GM12892 (cell line): ENCODE measurements around the gene PDE7B.

Experiments
- DNase-seq: peaks from one replicate; pipeline ENCODE4 v3.0.0; 2011; ENCODE audit not compliant: insufficient read length
- FAIRE-seq: peaks from 2 replicates; lab custom pipeline; 2011; peaks lifted over from hg19 to GRCh38; lab: Jason Lieb, UNC
- POLR2A ChIP-seq: IDR thresholded peaks from 2 replicates; pipeline ENCODE4 v1.6.1; 2011; ENCODE audit warnings: low read depth, low read length, control low read depth
- POLR2AphosphoS5 ChIP-seq: IDR thresholded peaks from 2 replicates; pipeline ENCODE4 v1.6.1; 2011; ENCODE audit warnings: low read depth, low read length, control low read depth
- TAF1 ChIP-seq: IDR thresholded peaks from 2 replicates; pipeline ENCODE4 v1.6.1; 2011; ENCODE audit warnings: low read depth, mild to moderate bottlenecking, control low read depth, low read length, borderline replicate concordance

The PDE7B gene

GRCh38 chr6:135897087-135897486 is 45.6 kb downstream of the PDE7B start:
- FAIRE-seq: no peak

GRCh38 chr6:135901774-135902524 is 50.4 kb downstream of the PDE7B start:
- no peak for DNase-seq

More at GRCh38 chr6:135897087-135897486, 45.6 kb downstream of the PDE7B start:
- DNase-seq: no peak
- no peak for TF ChIP-seq TAF1
- TF ChIP-seq POLR2AphosphoS5: no peak
- TF ChIP-seq POLR2A: no peak

DNA sequence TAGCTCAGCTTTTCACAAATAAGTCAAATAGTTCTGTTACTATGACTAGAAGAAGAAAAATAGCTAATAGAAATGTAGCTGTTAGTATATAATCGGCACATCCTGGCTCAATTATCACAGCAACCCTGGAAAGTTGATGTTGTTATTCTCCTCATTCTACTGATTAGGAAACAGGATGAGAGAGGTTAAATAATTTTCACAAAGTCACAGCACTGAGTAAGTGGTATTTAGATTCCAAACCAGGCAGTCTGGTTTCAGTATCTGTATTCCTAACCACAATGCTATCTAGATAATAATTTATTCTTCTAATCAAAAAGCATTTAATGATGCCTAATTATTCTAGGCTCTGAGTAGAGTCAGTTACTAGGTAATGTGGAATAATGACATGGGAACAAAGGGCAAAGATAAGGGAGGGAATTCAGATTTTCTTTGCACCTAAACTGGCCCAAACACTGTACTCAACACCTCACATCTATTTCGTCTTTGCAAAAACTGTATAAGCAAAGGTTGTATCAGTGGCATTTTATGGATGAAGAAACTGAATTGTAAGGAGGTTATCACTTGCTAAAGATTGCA is 51.3 kb downstream of the PDE7B start:
- no peak for DNase-seq
- TF ChIP-seq POLR2AphosphoS5 (no peak), POLR2A (no peak), TAF1 (no peak)
- no peak for FAIRE-seq

More at GRCh38 chr6:135901774-135902524, 50.4 kb downstream of the PDE7B start:
- FAIRE-seq: no peak
- TF ChIP-seq POLR2AphosphoS5 (no peak), TAF1 (no peak), POLR2A (no peak)

DNA sequence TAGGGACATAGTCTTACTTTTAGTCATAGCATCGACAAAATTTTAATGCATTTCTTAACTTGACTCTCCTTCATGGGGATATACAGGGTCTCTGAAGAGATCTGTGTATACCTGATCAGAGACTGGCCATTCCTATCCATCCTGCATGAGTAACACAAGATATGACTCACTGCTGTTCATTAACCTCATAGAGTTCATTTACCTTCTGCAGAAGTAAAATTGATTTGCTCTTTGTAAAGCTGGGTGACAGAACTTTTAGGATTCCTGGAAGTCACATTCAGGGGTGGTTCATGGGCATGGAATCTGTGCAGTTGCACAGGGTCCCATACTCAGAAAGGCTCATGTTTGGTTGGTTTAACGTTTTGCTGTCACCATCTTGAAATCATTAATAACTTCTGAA is 53.2 kb downstream of the PDE7B start:
- TF ChIP-seq POLR2AphosphoS5: no peak
- no peak for TF ChIP-seq POLR2A
- no peak for TF ChIP-seq TAF1
- no peak for DNase-seq
- no peak for FAIRE-seq

GRCh38 chr6:135905604-135906300 is 54.3 kb downstream of the PDE7B start:
- DNase-seq: no peak
- no peak for FAIRE-seq
- TF ChIP-seq TAF1 (no peak), POLR2AphosphoS5 (no peak), POLR2A (no peak)

- FAIRE-seq (no peak), DNase-seq (no peak)
- TF ChIP-seq POLR2AphosphoS5 (no peak), TAF1 (no peak)
Measured at GRCh38 chr6:135906542-135906941, 55.0 kb downstream of the PDE7B start.

DNA sequence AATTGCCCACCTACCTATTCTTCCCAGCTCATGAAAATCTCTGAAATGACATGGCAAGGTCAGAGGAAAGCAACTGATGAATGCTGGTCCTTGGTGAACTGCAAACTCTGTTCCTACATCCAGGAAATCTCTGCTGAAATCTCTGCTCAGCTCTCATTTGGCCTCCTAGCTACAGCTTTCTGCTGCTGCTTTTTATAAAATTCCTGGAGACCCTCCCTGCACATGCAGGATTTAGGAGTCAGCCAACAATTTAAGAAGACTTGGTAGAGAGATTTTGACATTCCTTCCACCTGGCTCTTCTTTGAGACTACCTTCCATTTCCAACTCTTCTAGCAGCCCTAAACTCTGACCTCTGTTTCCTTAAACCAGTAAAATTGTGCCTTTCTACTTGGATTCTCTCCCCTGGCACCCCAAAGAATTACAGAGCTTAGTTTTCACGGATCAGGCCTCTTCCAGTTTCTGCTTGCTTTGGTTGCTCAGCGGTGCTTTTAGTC is 55.5 kb downstream of the PDE7B start:
- FAIRE-seq (no peak), DNase-seq (no peak)
- TF ChIP-seq POLR2AphosphoS5: no peak
- no peak for TF ChIP-seq POLR2A
- TF ChIP-seq TAF1: no peak

DNA sequence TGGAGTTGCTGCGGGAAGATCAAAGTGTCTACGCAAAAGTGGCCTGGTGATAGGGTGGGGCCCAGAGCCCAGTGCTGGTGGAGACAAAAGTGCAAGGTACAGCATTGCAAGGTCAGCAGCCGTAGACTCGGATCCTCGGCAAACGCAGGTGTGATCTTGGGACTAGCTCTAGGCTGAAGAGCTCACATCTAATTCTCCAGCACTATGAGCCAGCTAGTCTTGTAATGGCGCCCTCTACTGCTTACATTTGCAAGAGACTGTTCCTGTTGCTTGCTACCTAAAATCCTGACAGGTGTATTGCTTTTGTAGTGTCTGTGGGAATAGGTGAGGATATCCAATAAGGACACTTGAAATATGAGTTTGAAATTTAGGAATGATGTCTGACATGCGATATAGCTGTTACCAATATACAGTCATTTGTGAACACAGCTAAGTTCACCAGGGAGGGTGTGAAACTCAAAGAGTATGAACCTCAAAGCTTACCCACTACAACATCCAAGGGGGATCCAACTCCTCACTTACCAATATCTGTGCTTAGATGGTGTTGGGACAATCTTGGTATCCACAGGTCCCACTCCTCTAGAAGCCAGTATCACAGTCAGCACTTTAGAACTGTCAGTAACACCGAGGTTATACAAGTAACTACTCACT is 58.4 kb downstream of the PDE7B start:
- peak; percentile 6 for DNase-seq
- FAIRE-seq: peak; percentile 99
- TF ChIP-seq TAF1 (no peak), POLR2A (no peak), POLR2AphosphoS5 (no peak)

DNA sequence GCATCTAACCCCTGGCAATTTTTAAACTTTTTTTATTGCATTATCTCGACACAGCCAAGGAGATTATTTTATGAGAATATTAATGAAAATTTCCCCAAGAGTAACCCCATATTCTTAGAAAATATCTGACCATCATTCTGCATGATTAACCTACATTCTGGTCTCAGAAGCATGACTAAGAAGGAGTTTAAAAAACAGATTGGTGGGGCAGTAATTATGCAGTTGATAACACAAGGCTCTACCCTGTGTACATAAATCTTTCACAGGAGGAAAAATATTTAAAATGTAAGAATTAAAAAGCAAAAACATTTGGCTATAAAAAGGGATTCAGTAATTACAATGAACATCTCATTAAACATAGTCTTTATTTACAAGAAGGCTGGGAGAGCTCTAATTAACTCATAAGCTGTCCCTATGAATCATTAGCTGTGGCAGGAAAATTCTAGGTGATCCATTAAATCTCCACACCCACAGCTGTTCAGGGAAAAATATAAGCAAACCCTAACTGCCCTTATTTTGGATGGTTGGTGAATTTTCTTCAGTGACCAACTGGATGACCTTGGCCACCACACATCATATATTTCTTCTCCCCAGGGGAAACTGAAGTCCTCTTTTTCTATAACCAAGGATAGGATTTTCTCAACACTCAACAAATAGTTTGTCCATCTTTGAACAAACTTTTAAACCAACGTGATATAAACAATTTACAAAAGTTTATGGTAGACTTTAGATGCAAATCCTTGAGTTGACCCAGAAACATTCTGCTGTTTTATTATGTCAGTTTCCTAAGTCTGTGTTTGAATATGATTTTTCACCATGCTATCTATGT is 59.5 kb downstream of the PDE7B start:
- FAIRE-seq: no peak
- no peak for DNase-seq
- no peak for TF ChIP-seq POLR2A
- TF ChIP-seq TAF1: no peak
- no peak for TF ChIP-seq POLR2AphosphoS5

- no peak for TF ChIP-seq TAF1
- no peak for TF ChIP-seq POLR2A
- DNase-seq: no peak
- FAIRE-seq: no peak
Measured at GRCh38 chr6:135913785-135914184, 62.3 kb downstream of the PDE7B start.
